ENCODE results near the gene TRHDE.

The TRHDE gene

DNA sequence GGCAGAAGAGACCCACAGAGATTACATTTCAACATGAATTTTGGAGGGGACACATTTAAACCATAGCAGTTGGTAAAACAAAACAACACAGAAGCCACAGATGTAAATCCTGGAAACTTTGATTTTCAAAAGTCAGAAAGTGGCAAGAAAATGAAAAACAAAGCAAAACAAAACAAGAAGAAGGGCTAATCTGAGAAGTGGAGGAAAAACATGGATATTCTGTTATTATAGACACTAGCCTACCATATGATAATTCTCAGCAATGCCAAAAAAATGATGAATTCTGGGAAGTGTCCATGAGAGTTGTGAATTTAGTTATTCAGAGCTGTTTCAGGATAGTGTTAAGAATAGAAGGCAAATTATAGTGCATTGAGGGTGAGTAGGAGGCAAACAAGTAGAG is 192.3 kb downstream of the TRHDE start:
- Histone ChIP-seq H3K4me3 (ENCODE audit: low read depth, low read length) (no peak overlapping the region), H3K27ac (no peak overlapping the region), H3K9me3 (ENCODE audit: severe bottlenecking) (no peaks in the 10 kb centered on the region), H3K36me3 (no peaks in the 10 kb centered on the region), H3K27me3 (ENCODE audit: insufficient read depth, low read depth, severe bottlenecking) (no peaks in the 10 kb centered on the region)
- TF ChIP-seq, protein P1, sequence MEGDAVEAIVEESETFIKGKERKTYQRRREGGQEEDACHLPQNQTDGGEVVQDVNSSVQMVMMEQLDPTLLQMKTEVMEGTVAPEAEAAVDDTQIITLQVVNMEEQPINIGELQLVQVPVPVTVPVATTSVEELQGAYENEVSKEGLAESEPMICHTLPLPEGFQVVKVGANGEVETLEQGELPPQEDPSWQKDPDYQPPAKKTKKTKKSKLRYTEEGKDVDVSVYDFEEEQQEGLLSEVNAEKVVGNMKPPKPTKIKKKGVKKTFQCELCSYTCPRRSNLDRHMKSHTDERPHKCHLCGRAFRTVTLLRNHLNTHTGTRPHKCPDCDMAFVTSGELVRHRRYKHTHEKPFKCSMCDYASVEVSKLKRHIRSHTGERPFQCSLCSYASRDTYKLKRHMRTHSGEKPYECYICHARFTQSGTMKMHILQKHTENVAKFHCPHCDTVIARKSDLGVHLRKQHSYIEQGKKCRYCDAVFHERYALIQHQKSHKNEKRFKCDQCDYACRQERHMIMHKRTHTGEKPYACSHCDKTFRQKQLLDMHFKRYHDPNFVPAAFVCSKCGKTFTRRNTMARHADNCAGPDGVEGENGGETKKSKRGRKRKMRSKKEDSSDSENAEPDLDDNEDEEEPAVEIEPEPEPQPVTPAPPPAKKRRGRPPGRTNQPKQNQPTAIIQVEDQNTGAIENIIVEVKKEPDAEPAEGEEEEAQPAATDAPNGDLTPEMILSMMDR (IDR thresholded peaks at IDR 0.05; ENCODE audit: low read depth, low read length), result no peak
- DNase-seq, result no peak

DNA sequence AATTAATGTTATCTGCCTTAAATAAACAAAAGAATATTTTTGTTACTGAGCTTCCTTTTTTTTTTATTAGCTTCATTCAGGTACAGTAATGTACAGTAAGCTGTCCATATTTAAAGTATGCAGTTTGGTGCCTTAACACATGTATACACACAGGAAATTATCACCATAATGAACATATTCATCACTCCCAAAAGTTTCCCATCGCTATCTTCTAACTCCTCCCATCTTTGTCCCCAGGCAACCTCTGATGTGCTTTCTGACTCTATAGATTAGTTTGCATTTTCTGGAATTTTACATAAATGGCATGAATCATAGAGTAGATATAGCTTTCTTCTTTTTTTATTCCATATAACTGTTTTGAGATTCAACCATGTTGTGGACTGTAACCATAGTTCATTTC is 193.0 kb downstream of the TRHDE start:
- no peak overlapping the region for H3K27ac ChIP-seq
- H3K9me3 ChIP-seq (ENCODE audit: severe bottlenecking), result no peaks in the 10 kb centered on the region
- DNase-seq, result no peak
- H3K27me3 ChIP-seq (ENCODE audit: insufficient read depth, low read depth, severe bottlenecking), result no peaks in the 10 kb centered on the region
- H3K36me3 ChIP-seq, result no peaks in the 10 kb centered on the region
- TF ChIP-seq, protein P1 (IDR thresholded peaks at IDR 0.05; ENCODE audit: low read depth, low read length), result no peak
- no peak overlapping the region for H3K4me3 ChIP-seq (ENCODE audit: low read depth, low read length)

DNA sequence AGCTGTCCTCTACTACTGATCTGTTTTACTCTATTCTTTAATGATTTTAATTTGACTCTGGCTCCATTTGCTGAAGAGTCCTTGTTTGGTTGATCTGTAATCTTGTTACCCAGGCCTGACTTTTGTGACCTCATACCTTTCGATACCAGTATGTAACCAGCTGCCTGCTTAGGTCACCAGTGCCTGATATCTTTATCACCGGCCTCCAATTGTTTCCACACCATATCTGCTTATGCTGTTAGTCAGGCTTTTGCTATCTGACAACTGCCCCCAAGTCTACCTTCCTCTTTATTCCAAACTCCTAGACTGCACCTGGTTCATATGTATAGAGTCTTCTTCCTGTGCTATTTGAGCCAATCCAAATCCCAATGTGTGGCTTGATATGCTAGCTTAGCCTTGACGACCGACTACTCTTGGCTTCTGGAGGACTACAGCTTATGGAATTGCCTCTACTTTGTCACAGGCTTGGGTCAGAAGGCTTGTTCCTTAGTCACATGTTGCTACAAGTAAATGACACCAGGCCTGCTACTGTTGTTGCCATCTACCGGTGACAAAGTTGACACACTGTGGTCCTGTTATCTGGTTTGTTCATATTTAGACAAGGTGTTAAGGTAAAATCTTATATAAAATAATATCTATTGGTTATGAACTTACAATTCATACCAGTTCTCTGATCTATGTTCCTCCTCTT is 193.9 kb downstream of the TRHDE start:
- no peaks in the 10 kb centered on the region for H3K36me3 ChIP-seq
- no peaks in the 10 kb centered on the region for H3K27me3 ChIP-seq (ENCODE audit: insufficient read depth, low read depth, severe bottlenecking)
- TF ChIP-seq, protein P1 (IDR thresholded peaks at IDR 0.05; ENCODE audit: low read depth, low read length), result no peak
- H3K9me3 ChIP-seq (ENCODE audit: severe bottlenecking), result no peaks in the 10 kb centered on the region
- no peak overlapping the region for H3K4me3 ChIP-seq (ENCODE audit: low read depth, low read length)
- H3K27ac ChIP-seq, result no peak overlapping the region
- DNase-seq, result no peak

DNA sequence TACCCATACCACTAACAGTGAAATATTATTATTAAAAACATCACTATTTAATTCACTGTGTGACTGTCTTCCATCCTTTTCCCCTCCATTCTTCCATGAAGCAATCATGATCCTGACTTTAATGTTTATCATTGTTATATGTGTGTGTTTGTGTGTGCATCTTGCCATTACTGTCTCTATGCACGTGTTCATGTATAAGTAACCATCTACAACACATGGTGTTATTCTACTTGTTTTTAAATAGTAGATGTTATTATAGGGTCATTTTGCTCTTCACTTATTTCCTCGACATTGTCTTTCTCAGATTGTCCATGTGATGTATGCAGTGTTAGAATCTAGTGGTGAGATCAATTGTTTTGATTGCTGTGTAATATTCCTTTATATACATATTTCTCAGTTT is 195.8 kb downstream of the TRHDE start:
- Histone ChIP-seq H3K36me3 (no peaks in the 10 kb centered on the region), H3K9me3 (ENCODE audit: severe bottlenecking) (no peaks in the 10 kb centered on the region), H3K27ac (no peak overlapping the region), H3K4me3 (ENCODE audit: low read depth, low read length) (no peak overlapping the region), H3K27me3 (ENCODE audit: insufficient read depth, low read depth, severe bottlenecking) (no peaks in the 10 kb centered on the region)
- no peak for DNase-seq
- TF ChIP-seq, protein P1 (IDR thresholded peaks at IDR 0.05; ENCODE audit: low read depth, low read length), result no peak

DNA sequence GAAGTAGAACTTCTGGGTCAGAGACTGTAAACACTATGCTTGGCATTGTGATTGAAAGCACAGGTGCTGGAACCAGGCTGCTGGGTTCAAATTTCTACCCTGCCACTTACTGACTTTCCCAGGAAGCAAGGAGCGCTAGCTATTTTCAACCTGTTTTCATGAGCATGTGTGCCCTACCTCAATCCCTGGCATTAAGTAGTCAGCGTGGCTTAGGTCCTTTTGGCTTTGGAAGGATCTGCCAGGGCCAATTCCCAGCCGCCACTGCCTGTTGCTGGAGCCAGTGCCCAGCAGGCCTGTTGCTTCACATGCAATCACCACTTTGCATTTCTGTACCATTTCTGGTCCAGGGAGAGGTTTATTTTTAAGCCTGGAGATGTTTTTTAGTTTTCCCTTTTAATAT is 196.3 kb downstream of the TRHDE start:
- DNase-seq, result no peak
- no peaks in the 10 kb centered on the region for H3K9me3 ChIP-seq (ENCODE audit: severe bottlenecking)
- H3K36me3 ChIP-seq, result no peaks in the 10 kb centered on the region
- H3K4me3 ChIP-seq (ENCODE audit: low read depth, low read length), result no peak overlapping the region
- H3K27me3 ChIP-seq (ENCODE audit: insufficient read depth, low read depth, severe bottlenecking), result no peaks in the 10 kb centered on the region
- H3K27ac ChIP-seq, result no peak overlapping the region
- TF ChIP-seq, protein P1 (IDR thresholded peaks at IDR 0.05; ENCODE audit: low read depth, low read length), result no peak

DNA sequence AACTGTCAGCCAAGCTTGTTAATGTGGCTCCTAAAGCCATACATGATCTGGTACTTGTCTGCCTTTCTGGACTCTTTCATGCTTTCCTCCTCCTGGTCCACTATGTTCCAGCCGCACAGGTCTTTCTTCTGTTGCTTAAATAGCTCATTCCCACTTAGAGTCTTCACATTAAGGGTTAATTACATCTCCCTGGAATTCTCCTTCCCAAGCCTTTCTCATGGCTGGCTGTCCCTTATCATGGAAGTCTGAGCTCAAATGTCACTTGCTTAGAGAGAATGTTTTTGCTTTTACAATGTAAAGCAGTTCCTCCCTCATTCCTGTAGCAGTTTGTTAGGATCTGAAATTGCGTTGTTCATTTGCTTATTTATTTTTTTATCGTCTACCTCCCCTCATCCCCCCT is 199.6 kb downstream of the TRHDE start:
- no peak overlapping the region for H3K27ac ChIP-seq

More for the DNA sequence above, 199.6 kb downstream of the TRHDE start:
- H3K36me3 ChIP-seq, result no peaks in the 10 kb centered on the region
- H3K4me3 ChIP-seq (ENCODE audit: low read depth, low read length), result no peak overlapping the region
- no peaks in the 10 kb centered on the region for H3K27me3 ChIP-seq (ENCODE audit: insufficient read depth, low read depth, severe bottlenecking)
- no peak for DNase-seq
- TF ChIP-seq, protein P1 (IDR thresholded peaks at IDR 0.05; ENCODE audit: low read depth, low read length), result no peak
- peaks cover 2% of the 10 kb centered on the region for H3K9me3 ChIP-seq (ENCODE audit: severe bottlenecking)

All from WERI-Rb-1 (cell line).